HUES64 (cell line): ENCODE results near the gene FBXL17.

Experiments
- H3K27ac ChIP-seq: 2 replicates; pipeline ENCODE4 v1.7.0; 2013; ENCODE audit warnings: low read depth, low read length, inconsistent platforms
- H3K27me3 ChIP-seq: 2 replicates; pipeline ENCODE4 v1.6.1; 2013; ENCODE audit warnings: mild to moderate bottlenecking, low read length; ENCODE audit not compliant: insufficient read depth
- H3K36me3 ChIP-seq: 2 replicates; pipeline ENCODE4 v1.6.1; 2013; ENCODE audit warnings: mild to moderate bottlenecking, low read length; ENCODE audit not compliant: insufficient read depth
- H3K4me1 ChIP-seq: 2 replicates; pipeline ENCODE4 v1.6.1; 2013; ENCODE audit warnings: mild to moderate bottlenecking, low read length, moderate library complexity; ENCODE audit not compliant: insufficient read depth
- H3K4me3 ChIP-seq: 2 replicates; pipeline ENCODE4 v1.5.1; 2013; ENCODE audit warnings: mild to moderate bottlenecking, low read length, moderate library complexity
- H3K9ac ChIP-seq: 2 replicates; pipeline ENCODE4 v1.6.1; 2013; ENCODE audit warnings: mild to moderate bottlenecking, low read depth, low read length
- H3K9me3 ChIP-seq: 2 replicates; pipeline ENCODE4 v1.6.1; 2013; ENCODE audit warnings: low read depth, low read length; ENCODE audit not compliant: insufficient read depth
- WGBS: fragments of 150-250, 120-280 bp; methylation state at CpG from one replicate; pipeline ENCODE4 v1.1.7; 2013; ENCODE audit warnings: missing lambda C conversion rate; 5-methylcytosine and 5-hydroxymethylcytosine counted together

Gene FBXL17

DNA sequence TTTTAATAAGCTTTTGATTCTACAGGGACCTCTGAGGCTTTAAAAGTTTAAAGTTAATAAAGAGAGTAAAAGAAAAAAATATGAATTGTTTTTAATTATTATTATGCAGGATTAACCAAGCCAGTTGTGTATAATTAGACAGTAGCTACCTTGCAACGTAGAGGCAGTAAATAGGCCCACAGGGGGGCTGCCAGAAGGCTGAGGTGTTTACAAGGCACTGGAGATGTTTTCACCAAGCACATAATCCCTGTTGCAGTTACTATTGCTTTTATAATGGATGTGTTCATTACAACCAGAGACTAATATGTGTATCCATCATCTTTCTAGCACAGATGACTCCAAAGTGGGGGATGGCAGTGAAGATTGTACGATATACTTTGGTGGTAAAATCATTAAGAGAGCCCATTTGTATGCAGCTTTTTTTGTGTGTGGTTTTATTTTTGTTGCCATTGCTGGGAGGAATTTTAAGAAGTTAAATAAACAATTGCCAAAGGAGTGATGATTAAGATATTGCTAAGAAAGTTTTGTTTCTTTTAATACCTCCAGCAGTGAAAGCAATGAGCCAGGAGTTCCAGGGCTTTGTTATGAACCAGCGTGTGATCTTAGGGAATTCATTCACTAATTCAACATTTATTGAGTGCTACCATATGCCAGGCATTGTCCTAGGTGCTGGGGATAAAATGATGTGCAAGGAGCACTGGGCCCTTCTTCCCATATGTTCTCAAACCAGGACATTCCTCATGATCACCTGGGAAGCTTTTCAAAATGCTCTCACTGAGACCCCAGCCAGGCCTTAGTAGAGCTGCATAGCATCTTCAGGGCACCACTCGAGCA is 572.5 kb downstream of the FBXL17 start:
- peak overlapping the region; percentile 20; the same call in 1 of the 2 replicates for H3K4me3 ChIP-seq
- WGBS = 27% methylated on average over 4 of the region's 4 CpGs
- no peaks in the 10 kb centered on the region for H3K36me3 ChIP-seq
- peaks cover 77% of the 10 kb centered on the region for H3K4me1 ChIP-seq
- no peak overlapping the region for H3K9ac ChIP-seq
- peaks cover 7% of the 10 kb centered on the region; the same call in 1 of the 2 replicates for H3K27me3 ChIP-seq
- peak overlapping the region; percentile 81; the same call in 1 of the 2 replicates for H3K27ac ChIP-seq
- no peaks in the 10 kb centered on the region for H3K9me3 ChIP-seq
